Ovary (tissue), 3 donors: ENCODE results near the gene SMAP2.
"Not testable (repeated sequence)": the region's sequence is repeated elsewhere in the genome, so short reads cannot be mapped to it uniquely, and the experiment has no call there.

Experiments
- CTCF ChIP-seq, 3 donors: fragments of 450-650 bp in 2 of 3; fragments of 200-600 bp in 1 of 3; IDR thresholded peaks; one replicate each; pipeline versions ENCODE4 v1.5.1 to v1.8.0; 2016 to 2022; ENCODE audit warnings: antibody characterized with exemption in 3 of 3, mild to moderate bottlenecking in 1 of 3
- POLR2A ChIP-seq: fragments of 450-650 bp; IDR thresholded peaks from one replicate; pipeline ENCODE4 v1.6.1; 2017; ENCODE audit warnings: antibody characterized with exemption, mild to moderate bottlenecking, moderate library complexity
- donor health status: DM: no; HTN: no; CAD: no.

- TF ChIP-seq POLR2A; CTCF (IDR thresholded peaks at IDR 0.05): not testable (repeated sequence)
These were observed 31.2 kb upstream of the SMAP2 start for GRCh38 chr1:40342381-40342717.
